NCI-H1417 (cell line): ENCODE results near the gene G3BP1.
"Not testable (repeated sequence)": the region's sequence is repeated elsewhere in the genome, so short reads cannot be mapped to it uniquely, and the experiment has no call there.

Source experiments
- DNase-seq, 3 experiments: peaks; one replicate each; lab custom pipeline; 2025; lab: John Stamatoyannopoulos, UW

G3BP1 gene

GRCh38 chr5:151771259-151772028 lies at the start of gene G3BP1:
TSS of gene G3BP1 (plus strand) at chr5:151771954. CDS start at chr5:151786621, 14,667 bp downstream.
- DNase-seq = peak; percentile 99 to 100 (median 100)

- DNase-seq = no peak
Observed at GRCh38 chr5:151722546-151722945, 49.2 kb upstream of the G3BP1 start.

DNA sequence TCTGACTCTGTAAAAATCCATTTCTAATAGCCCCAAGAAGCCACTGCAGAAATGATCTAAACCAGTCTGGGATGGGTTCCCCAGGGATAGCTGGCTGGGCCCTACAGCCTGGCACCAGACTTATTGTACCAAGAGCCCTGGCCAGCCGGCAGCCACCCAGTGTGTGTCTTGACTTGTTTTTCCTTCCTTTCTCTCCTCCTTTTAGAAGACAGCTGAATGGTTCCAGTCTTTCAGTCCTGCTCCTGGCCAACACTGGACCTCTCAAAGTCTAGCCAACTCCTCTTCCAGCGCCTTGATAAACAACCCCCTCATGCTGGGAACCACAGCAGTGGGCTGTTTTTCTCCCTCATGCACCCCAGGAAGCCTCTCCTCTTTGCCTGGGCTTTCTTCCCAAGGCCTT lies 47.4 kb upstream of the G3BP1 start:
- DNase-seq = no peak

DNA sequence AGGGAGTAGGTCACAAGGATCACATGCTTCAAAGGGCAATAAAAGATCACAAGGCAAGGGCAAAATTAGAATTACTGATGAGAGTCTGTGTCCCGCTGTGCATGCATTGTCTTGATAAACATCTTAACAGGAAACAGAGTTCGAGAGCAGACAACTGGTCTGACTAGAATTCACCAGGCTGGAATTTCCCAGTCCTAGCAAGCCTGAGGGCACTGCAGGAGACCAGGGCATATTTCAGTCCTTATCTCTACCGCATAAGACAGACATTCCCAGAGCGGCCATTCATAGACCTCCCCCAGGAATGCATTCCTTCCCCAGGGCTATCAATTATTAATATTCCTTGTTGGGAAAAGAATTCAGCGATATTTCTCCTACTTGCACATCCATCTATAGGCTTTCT lies 42.2 kb upstream of the G3BP1 start:
- DNase-seq = not testable (repeated sequence)

DNA sequence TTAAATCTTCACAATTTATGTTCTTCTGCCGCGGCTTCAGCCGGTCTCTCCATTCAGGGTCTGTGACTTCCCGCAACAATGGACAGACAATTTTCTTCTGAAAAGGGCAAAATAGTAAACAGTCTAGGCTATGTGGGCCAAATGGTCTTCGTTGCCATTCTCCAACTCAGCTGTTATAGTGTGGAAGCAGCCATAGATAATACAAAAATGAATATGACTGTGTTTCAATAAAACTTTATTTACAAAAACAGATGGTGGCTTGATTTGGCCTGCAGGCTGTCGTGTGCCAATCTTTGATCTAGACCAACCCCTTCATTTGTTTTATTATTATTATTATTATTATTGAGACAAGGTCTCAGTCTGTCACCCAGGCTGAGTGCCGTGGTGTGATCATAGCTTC lies 41.4 kb upstream of the G3BP1 start:
- DNase-seq = no peak

DNA sequence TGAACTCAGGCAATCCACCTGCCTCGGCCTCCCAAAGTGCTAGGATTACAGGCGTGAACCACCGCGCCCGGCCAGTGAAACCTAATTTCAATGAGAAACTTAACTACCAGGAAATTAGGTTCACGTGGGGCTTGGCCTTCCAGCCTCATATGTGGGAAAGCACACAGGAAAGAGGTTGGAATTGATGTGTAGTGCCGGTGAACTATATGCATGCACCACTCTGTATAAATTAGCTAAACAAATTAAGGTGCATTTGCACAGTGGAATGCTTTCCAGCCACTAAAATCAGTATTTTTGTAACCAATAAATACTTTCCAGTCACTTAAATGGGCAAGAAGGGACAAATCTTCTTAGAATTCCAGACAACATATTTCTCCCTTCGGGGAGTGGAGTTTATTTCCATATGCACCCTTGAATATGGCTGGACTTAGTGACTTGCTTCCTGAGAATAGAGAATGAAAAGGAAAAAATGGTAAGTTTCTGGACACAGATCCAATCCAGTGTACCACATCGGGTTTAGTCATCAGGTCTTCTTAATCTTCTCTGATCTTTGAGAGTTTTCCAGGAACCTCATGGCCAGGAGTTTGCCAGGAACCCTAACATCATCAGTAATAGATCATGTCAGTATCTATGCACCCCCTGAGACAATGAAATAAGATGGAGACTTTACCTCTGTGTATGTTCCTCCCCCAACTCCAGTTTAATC lies 38.2 kb upstream of the G3BP1 start:
- DNase-seq = no peak

GRCh38 chr5:151734064-151734408 lies 37.7 kb upstream of the G3BP1 start:
- DNase-seq = no peak

DNA sequence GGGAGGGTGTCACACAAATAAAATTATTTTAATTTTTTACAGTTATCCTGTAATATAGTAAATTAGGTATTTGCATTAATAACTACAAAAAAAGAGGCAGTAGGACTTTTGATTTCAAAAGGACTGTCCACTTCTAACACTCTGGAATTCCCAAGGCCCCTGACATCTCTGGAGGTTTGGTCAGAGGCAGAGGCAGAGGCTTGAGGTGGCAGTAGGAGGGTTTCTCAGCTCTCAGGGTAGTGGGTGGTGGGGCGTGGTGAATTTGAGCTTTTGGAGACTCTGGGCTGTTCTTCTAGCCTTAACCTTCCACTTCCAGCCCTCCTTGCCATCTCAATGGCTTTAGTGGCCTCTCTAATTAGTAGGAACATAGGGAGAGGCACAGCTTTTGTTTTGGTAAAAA lies 36.1 kb upstream of the G3BP1 start:
- no peak for DNase-seq

- no peak for DNase-seq
Observed at GRCh38 chr5:151737431-151737830, 34.3 kb upstream of the G3BP1 start.

- no peak for DNase-seq
Observed at GRCh38 chr5:151738125-151738848, 33.5 kb upstream of the G3BP1 start.

- DNase-seq = no peak
Observed at GRCh38 chr5:151739395-151739794, 32.4 kb upstream of the G3BP1 start.

DNA sequence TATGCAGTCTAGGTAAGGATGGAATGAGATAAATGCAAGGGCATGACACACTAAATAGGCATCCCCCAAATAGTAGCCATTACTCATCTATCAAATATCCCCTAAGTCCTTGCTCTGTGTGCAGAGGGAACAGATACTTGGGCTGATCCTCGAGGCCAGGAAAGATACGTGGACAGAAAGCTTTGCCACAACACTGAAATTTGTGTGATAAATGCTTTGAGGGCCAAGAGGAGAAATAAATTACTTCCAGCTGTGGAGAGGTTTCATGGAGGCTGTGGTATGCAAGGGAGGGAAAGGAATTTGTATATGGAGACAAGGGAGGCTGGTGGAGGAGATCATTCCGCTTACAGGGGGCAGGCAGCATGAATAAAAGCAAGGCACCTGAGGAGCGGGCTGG lies 31.8 kb upstream of the G3BP1 start:
- no peak for DNase-seq

GRCh38 chr5:151740336-151740942 lies 31.3 kb upstream of the G3BP1 start:
- DNase-seq = peak in 2 of 3 experiments; percentile 24 to 43

DNA sequence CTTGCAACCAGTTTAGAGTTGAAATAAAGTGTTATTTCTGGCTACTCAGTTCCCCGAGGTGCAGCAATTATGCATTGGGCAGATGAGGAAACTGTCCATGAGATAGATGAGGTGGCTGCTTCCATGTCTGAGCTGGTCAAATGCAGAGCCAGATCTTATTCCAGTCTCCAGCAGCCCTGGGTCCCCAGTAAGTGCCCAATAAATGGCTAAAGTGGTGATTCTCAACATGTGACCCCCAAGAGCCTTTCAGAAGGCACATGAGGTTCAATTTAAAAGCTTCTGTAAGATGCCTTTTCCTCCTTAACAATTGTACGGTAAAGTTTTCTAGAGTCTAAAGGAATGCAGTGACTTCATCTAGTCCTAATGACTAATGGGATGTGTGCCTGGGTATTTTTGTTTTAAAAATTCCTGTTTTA lies 30.8 kb upstream of the G3BP1 start:
- no peak for DNase-seq

DNA sequence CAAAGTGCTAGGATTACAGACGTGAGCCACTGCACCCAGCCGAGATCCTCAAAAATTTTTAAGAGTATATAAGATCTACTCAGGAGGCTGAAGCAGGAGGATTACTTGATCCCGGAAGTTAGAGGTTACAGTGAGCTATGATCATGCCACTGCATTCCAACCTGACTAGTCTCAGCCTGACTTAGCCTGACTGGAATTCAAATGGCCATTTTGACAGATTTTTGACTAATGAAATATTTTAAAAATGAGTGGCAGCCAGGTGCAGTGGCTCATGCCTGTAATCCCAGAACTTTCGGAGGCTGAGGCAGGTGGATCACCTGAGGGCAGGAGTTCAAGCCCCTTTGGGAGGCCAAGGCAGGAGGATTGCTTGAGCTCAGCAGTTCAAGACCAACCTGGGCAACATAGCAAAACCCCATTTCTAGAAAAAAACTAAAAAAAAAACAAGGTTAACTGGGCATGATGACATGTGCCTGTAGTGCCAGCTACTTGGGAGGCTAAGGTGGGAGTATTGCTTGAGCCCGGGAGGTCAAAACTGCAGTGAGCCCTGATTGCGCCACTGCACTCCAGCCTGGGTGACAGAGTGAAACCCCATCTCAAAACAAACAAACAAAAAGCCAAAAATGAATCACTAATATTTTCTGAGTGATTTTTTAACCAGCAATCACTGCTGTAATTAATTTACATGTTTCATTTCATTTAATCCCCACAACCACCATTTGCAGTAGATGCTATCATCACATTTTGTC lies 29.9 kb upstream of the G3BP1 start:
- DNase-seq = no peak

GRCh38 chr5:151742870-151743294 lies 28.9 kb upstream of the G3BP1 start:
- DNase-seq = peak in 1 of 3 experiments; percentile 22

DNA sequence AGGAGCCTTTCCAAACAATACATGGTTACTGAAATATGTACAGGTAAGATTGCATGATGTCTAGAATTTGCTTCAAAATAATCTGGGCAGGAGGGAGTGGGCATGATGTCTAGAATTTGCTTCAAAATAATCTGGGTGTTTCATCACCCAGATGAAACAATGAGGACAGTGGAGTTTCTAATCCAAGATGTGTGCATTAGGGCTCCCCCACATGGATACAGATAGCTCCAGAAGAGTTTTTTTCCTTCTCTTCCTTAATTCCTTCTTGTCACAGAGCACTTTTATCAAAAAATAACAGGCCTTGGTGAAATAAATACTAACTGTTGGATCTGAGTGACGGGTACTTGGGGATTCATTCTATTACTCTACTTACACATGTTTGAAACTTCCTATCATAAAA lies 28.2 kb upstream of the G3BP1 start:
- no peak for DNase-seq

- no peak for DNase-seq
Observed at GRCh38 chr5:151745071-151745705, 26.6 kb upstream of the G3BP1 start.

GRCh38 chr5:151750121-151750520 lies 21.6 kb upstream of the G3BP1 start:
- no peak for DNase-seq

DNA sequence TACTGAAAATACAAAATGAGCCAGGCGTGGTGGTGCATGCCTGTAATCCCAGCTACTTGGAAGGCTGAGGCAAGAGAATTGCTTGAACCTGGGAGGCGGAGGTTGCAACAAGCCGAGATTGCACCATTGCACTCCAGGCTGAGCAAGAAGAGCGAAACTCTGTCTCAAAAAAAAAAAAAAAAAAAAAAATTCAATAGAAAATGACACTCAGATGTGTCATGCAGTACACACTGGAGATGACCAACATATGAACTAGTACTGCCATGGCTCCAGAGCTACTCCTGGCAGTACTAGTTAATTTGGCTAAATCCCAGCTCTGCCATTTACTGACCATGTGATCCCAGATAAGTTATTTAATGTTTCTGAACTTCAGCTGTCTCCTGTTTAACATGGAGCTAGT lies 20.7 kb upstream of the G3BP1 start:
- DNase-seq = no peak

GRCh38 chr5:151751593-151751992 lies 20.2 kb upstream of the G3BP1 start:
- no peak for DNase-seq
